Myocyte (in vitro differentiated cells): Measurements from ENCODE around the gene ST6GALNAC3. TPM values are rescaled to one million over a fixed set of nuclear protein-coding genes. Genes with fewer than 3 reads are reported as not detected.
"Not testable (repeated sequence)": the region's sequence is repeated elsewhere in the genome, so short reads cannot be mapped to it uniquely, and the experiment has no call there.

Source experiments
- DNase-seq: peaks from one replicate; pipeline ENCODE4 v3.0.0-alpha.2; 2012; ENCODE audit warnings: low read depth
- total RNA-seq: library from RNA; depleted of rRNA; stranded (reverse); fragments of >200 nt; gene quantifications from 2 replicates; pipeline ENCODE4 v1.2.3, GENCODE V29; 2014

Gene ST6GALNAC3
- total RNA-seq, 1 donor from 2014 or later, result not detected

- DNase-seq, result peak; percentile 41
These were observed 1.1 kb upstream of the ST6GALNAC3 start for GRCh38 chr1:76073481-76073880.

- no peak for DNase-seq
These were observed 593 bp downstream of the ST6GALNAC3 start for GRCh38 chr1:76075188-76075489.

GRCh38 chr1:76075877-76076276 is 1.3 kb downstream of the ST6GALNAC3 start:
- no peak for DNase-seq

- no peak for DNase-seq
These were observed 5.1 kb downstream of the ST6GALNAC3 start for GRCh38 chr1:76079475-76080227.

- DNase-seq, result no peak
These were observed 6.1 kb downstream of the ST6GALNAC3 start for GRCh38 chr1:76080552-76081079.

- DNase-seq, result no peak
These were observed 7.5 kb downstream of the ST6GALNAC3 start for GRCh38 chr1:76082062-76082461.

- no peak for DNase-seq
These were observed 8.6 kb downstream of the ST6GALNAC3 start for GRCh38 chr1:76083189-76083588.

- no peak for DNase-seq
These were observed 9.6 kb downstream of the ST6GALNAC3 start for GRCh38 chr1:76084029-76084627.

GRCh38 chr1:76084685-76085084 is 10.1 kb downstream of the ST6GALNAC3 start:
- DNase-seq, result no peak

- no peak for DNase-seq
These were observed 11.6 kb downstream of the ST6GALNAC3 start for GRCh38 chr1:76086109-76086508.

GRCh38 chr1:76086597-76086996 is 12.1 kb downstream of the ST6GALNAC3 start:
- DNase-seq, result no peak

GRCh38 chr1:76090283-76091203 is 16.0 kb downstream of the ST6GALNAC3 start:
- DNase-seq, result no peak

- no peak for DNase-seq
These were observed 18.3 kb downstream of the ST6GALNAC3 start for GRCh38 chr1:76092812-76093211.

- DNase-seq, result no peak
These were observed 19.2 kb downstream of the ST6GALNAC3 start for GRCh38 chr1:76093522-76094312.

GRCh38 chr1:76095802-76096201 is 21.3 kb downstream of the ST6GALNAC3 start:
- DNase-seq, result no peak

GRCh38 chr1:76097064-76097463 is 22.5 kb downstream of the ST6GALNAC3 start:
- not testable (repeated sequence) for DNase-seq

- no peak for DNase-seq
These were observed 24.3 kb downstream of the ST6GALNAC3 start for GRCh38 chr1:76098845-76099244.

GRCh38 chr1:76101548-76101947 is 27.0 kb downstream of the ST6GALNAC3 start:
- DNase-seq, result no peak

GRCh38 chr1:76102046-76102445 is 27.5 kb downstream of the ST6GALNAC3 start:
- no peak for DNase-seq

- DNase-seq, result no peak
These were observed 28.5 kb downstream of the ST6GALNAC3 start for GRCh38 chr1:76103034-76103433.

- DNase-seq, result no peak
These were observed 30.8 kb downstream of the ST6GALNAC3 start for GRCh38 chr1:76105372-76105771.
